Pons (tissue), 1 donor: ENCODE results near the gene OPCML.

Source experiments
- DNase-seq: peaks from one replicate; pipeline ENCODE4 v3.0.0-alpha.2; 2016; ENCODE audit warnings: low spot score

Gene OPCML

GRCh38 chr11:133541021-133541719, 8.9 kb upstream of the OPCML start:
- peak; percentile 53 for DNase-seq

- DNase-seq = no peak
These were observed 3.9 kb upstream of the OPCML start for GRCh38 chr11:133536198-133536597.

DNA sequence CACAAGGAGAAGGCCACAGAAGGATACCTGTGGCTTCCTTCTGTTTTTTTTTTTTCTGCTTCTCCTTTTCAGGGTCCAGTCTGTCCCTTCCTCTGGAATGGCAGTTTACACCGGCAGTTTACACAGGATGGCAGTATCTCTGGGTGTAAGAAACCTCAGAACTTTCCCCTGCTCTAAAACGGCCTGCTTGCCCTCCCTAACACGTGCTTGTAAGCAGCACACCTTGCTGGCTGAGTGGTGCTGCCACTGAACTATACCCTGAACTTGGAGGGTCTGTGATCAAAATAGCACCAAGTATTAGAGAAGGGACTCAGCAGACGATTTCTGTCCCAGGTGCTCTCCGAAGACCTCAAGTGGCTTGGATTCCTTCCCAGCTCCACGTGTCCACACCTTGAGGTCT, 904 bp upstream of the OPCML start:
- DNase-seq = no peak

GRCh38 chr11:133531458-133531857, 843 bp downstream of the OPCML start:
- DNase-seq = no peak

DNA sequence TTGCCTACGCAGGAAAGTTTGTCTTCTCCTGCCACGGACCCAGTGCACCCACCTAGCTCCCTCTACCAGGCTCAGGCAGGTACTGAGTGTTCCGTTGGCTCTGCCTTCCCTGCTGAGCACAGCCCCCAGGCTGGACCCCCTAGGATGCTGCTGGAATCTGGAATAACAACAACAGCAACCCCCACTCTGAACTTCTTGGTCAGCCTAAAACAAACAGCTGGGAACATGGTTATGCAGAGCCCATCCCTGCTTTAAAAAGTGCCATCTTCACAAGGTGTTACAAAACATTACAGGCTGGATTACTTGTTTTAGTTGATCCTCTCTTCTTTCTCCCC, 1.8 kb downstream of the OPCML start:
- no peak for DNase-seq

DNA sequence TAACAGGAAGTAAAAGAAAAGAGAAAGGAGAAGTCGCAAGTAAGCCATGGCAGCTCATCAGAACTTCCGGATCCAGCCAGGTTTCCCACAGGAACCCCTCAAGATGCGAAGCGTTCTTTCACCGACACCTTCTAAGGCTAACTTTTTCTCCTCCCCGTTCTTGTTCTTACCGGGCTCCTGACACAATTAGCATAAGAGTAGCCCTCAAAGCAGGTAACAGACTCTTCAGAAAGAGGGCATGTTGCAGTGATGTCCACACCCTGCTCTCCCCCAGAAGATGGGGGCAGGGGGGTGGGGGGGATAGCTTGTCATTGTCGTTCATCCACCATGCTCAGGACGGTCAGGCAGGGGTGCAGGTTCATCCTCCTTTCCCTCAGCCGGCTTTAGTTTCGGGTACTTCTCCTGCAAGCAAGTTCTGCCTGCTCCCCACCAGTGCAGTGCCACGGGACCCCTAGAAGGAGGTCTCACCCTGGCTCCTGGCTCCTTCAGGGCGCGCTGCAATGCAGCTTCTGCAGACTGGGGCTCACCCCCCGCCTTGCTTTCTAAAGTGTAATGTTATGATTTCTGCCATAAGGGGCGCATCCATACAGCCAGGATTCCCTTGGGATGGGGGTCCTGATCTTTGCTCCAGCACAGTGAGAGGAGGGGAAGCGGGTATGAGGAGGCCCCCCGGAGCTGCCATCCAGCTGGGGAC, 2.3 kb downstream of the OPCML start:
- no peak for DNase-seq

- no peak for DNase-seq
These were observed 5.5 kb downstream of the OPCML start for GRCh38 chr11:133526790-133527189.

GRCh38 chr11:133525976-133526375, 6.3 kb downstream of the OPCML start:
- DNase-seq = no peak

GRCh38 chr11:133524488-133524887, 7.8 kb downstream of the OPCML start:
- DNase-seq = no peak

- DNase-seq = no peak
These were observed 10.0 kb downstream of the OPCML start for GRCh38 chr11:133522344-133522743.

DNA sequence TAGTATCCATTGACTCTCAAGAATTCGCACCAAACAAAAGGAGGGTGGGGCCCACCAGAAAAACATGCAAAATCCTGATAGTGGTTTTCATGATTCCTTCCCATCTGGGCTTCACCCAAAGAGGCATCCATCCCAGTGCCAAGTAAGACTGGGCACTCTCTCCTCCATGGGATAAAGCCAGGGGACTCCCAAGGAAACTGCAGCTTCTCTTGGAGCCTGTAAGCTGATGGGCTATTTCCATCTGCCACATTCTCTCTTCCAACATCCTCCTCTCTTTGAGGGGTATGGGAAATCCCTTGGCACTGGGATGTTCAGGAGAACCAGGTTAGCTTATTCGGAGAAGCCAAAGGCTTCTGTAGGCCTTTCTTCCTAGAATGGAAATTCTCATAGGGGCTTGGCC, 10.8 kb downstream of the OPCML start:
- no peak for DNase-seq

DNA sequence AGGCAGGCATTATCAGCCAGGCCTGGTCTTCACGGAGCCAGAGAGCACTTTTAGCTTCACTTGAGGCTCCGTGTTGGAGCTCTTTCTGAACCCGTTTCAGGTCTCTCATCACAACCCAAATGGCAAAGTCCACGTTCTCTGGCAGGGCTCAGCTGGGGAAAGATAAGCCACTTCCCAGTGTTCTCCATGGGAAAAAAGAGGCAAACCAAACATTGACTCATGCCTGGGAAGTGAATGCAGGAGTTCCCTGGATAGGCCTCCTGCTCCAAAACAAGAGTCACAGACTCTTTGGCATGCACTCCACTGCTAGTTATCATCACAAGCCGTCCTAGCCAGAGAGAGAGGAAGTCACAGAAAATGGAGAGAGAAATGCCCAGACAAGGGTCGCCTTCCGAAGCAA, 11.6 kb downstream of the OPCML start:
- no peak for DNase-seq

- DNase-seq = no peak
These were observed 12.7 kb downstream of the OPCML start for GRCh38 chr11:133519560-133519959.

DNA sequence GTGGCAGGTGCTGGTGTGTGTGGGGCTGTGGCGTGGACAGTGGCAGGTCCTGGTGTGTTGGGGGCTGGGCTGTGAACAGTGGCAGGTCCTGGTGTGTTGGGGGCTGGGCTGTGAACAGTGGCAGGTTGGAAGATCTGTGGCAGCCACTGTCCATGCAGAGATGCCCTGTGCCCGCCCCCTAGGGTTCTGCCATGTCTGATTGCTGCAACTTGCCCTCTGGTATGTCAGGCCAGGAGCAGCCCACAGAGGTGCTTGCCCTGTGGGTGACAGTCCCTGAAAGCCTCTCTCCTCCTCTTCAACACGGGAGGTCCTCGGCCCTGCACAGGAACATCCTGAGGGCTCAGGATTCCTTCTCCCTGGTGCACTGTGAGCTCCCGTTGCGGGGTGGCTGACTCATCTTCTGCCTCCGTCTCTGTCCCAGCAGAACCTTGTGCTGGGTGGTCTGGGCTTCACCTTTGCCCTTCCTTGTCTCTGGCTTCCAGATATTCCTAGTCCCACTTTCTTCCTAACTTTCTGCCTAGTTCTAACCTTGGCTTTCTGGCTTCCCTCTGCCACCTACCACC, 13.5 kb downstream of the OPCML start:
- DNase-seq = no peak

DNA sequence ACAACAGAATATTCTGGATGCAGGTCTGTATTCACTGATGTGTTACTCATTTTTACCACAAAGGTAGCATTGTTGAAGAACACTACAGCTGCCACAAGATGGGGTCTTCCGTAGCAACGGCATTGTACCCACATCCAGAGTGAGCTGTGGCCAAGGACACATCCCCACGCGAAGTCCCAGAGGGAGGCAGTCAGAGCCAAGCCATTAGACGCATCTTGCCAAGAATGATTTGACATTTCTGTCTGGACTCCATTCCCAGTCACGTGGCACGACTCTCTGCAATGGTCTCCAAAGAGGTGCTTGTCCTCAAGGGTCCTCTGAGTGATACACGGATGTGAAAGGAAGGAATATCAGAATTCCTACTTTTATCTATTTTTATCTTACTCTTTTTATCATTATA, 15.5 kb downstream of the OPCML start:
- DNase-seq = no peak

DNA sequence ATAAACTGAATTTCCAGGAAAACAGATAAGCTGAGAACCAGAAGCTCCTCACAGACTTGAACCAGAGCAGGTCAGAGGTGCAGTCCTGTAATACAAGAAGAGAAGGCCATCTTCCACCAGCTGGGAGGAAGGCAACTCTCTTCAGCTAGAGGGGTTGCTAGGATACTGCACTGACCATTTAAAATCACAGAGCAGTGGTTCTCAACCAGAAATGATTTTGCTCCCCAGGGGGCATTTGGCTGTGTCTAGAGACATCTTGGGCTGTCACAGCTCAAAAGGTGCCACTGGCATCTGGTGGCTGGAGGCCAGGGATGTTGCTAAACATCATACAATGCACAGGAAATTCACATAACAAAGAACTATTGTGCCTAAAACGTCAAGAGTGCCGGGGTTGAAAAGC, 17.2 kb downstream of the OPCML start:
- no peak for DNase-seq

DNA sequence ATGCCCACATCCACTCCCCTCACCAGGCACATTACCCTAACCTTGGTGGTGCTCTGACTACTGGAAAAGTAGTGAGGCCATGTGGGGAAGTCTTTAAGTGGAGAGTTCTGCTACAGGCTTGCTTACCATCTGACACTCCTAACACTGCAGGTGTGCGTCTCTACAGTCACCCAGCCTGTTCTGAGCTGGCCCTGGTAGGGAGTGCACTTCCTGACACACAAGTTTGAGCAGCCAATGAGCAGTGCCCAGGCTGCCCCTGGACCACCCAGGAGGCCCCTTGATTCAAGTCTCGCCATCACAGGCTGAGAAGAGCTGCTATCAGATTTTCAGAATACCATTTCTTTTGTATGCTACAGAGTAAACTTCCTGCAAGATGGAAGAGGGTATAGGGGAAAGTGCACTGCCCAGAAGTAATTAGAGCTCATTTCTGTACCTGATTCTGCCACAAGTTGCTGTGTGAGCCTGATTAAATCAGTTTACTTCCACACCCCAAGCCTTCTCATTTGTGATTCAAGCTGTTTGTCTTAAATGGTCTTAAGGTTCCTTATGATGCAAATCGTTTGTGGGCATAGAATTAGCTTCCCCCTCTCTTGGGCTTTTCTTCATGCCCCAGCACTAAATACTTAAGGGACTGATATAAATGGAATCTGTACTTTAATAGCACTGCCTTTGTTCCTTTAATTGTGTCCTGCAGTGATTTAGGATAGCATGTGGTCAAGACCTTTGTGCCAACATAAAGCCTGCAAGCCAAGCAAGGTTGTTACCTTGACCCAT, 22.2 kb downstream of the OPCML start:
- no peak for DNase-seq

DNA sequence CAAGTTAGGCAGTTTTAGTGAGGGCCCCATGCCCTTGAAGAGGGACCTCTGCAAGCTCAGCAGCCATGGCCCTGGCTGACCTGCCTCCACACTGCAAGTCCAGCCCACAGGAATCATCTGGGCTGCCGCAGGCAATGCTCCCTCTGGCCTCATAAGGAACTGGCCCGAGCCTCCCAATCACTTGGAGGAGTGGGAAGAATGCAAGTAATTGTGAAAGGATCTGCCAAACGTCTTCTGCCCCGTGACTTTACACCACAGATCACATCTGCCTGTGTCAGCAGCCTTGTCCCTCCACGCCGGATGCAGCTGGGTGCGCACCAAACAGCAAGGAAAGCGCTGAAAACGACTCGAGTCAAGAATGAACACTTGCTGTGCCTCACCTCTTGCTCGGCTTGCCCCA, 23.8 kb downstream of the OPCML start:
- no peak for DNase-seq

GRCh38 chr11:133507185-133507584, 25.1 kb downstream of the OPCML start:
- no peak for DNase-seq

GRCh38 chr11:133506551-133507094, 25.7 kb downstream of the OPCML start:
- DNase-seq = peak; percentile 78

DNA sequence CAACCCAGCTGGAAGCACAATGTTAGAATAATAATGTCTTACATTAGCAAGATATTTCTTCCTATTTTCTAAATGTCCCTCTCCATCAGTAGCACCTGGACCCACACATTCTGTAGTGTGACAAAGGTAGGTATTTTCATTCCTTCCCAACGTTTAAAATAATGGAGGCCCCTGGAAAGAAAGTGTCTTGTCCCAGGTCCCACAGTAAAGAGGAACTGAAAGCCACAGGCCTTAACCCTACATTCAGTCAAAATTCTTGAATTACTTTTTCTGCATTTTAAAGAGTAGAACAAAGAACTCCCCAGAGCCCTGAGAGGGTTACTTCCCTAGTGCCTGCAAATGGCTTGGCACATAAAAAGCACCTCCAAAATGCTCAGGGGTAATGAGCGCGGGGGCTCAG, 26.3 kb downstream of the OPCML start:
- peak; percentile 2 for DNase-seq

- DNase-seq = no peak
These were observed 27.4 kb downstream of the OPCML start for GRCh38 chr11:133504906-133505305.

DNA sequence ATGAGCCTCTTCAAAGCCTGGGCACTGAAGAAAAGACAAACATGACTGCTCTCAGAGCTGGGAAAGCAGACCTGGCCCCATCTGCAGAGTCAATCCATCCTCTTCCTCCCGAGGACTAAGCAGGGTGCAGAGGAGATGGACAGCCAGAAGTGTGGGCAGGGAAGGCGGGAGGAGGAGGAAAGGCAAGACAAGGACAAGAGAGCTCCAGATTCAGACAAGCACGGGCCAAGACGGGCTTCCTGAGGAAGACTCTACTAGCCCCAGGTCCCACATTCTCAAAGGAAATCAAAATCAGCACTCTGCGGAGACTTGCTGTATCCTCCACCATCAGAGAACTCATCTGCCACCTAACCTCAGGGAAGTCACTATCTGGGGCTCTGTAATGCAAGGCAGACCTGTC, 28.5 kb downstream of the OPCML start:
- DNase-seq = no peak
